OCI-LY7 (cell line): ENCODE data around the gene ZNF638.

ENCODE experiments used
- EZH2phosphoT487 ChIP-seq: fragments of 200-600 bp; sonication (generic); IDR thresholded peaks from 2 replicates; pipeline ENCODE4 v1.6.1; 2018; ENCODE audit warnings: low read depth, borderline replicate concordance, mild to moderate bottlenecking, mixed run types, antibody characterized with exemption, low read length, moderate library complexity, mixed read lengths
- TF ChIP-seq, protein P1 (sequence below): fragments of 200-600 bp; sonication (generic); conservative IDR thresholded peaks from 2 replicates; pipeline ENCODE4 v1.5.1; 2014; ENCODE audit warnings: mild to moderate bottlenecking, antibody characterized with exemption, low read length, moderate library complexity, mixed read lengths

DNA sequence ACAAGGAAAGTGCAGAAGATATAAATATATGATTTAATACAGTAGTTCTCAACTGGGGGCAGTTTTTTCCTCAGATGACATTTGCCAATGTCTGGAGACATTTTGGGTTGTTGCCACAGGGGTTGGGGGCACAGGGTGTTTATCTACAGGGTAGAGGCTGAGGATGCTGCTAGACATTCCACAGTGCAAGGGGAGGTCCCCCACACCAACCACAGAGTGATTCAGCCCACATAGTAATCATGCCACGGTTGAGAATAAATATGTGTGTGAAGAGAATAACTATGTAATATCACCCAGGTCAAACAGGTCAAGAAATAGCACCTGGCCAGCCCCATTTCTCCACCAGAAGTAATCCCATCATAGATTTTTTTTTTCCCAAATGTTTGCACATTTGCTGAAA lies 139.7 kb downstream of the ZNF638 start:
- no peak for TF ChIP-seq EZH2phosphoT487
- TF ChIP-seq, protein P1, sequence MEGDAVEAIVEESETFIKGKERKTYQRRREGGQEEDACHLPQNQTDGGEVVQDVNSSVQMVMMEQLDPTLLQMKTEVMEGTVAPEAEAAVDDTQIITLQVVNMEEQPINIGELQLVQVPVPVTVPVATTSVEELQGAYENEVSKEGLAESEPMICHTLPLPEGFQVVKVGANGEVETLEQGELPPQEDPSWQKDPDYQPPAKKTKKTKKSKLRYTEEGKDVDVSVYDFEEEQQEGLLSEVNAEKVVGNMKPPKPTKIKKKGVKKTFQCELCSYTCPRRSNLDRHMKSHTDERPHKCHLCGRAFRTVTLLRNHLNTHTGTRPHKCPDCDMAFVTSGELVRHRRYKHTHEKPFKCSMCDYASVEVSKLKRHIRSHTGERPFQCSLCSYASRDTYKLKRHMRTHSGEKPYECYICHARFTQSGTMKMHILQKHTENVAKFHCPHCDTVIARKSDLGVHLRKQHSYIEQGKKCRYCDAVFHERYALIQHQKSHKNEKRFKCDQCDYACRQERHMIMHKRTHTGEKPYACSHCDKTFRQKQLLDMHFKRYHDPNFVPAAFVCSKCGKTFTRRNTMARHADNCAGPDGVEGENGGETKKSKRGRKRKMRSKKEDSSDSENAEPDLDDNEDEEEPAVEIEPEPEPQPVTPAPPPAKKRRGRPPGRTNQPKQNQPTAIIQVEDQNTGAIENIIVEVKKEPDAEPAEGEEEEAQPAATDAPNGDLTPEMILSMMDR: no peak
